DMS53 treated with DMSO at 0.1 percent for 48 hours (cell line): ENCODE results near the gene SF3B3.

Experiments
- DNase-seq: peaks from one replicate; lab custom pipeline; 2025; ENCODE audit not compliant: unreplicated experiment; lab: John Stamatoyannopoulos, UW

SF3B3 gene

GRCh38 chr16:70523743-70524398 is at the start of gene SF3B3:
TSS of gene SF3B3 (plus strand) at chr16:70523816. CDS start at chr16:70526657, 2,841 bp downstream.
- DNase-seq = peak; percentile 36

DNA sequence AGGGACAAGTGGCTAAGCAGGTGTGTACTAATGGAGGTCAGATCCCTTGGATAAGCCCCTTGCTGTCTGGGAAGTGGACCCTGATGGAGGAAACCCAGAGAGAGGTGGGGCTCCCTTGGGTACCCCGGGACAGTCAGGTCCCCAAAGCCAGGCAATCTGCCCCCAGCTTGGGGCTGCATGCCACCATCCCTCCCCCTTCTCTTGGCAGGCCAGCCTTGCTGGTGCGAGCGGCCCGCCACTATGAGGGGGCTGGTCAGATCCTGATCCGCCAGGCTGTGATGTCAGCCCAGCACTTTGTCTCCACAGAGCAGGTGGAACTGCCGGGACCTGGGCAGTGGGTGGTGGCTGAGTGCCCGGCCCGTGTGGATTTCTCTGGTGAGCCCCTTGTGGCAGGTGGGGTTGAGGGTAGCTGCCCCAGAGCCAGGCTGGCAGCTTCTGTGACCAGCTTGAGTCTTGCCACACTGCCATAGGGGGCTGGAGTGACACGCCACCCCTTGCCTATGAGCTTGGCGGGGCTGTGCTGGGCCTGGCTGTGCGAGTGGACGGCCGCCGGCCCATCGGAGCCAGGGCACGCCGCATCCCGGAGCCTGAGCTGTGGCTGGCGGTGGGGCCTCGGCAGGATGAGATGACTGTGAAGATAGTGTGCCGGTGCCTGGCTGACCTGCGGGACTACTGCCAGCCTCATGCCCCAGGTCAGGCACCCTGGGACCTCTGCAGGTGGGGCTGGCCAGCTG is 49.1 kb upstream of the SF3B3 start:
- DNase-seq = no peak

- no peak for DNase-seq
Measured at GRCh38 chr16:70475054-70475871, 48.4 kb upstream of the SF3B3 start.

DNA sequence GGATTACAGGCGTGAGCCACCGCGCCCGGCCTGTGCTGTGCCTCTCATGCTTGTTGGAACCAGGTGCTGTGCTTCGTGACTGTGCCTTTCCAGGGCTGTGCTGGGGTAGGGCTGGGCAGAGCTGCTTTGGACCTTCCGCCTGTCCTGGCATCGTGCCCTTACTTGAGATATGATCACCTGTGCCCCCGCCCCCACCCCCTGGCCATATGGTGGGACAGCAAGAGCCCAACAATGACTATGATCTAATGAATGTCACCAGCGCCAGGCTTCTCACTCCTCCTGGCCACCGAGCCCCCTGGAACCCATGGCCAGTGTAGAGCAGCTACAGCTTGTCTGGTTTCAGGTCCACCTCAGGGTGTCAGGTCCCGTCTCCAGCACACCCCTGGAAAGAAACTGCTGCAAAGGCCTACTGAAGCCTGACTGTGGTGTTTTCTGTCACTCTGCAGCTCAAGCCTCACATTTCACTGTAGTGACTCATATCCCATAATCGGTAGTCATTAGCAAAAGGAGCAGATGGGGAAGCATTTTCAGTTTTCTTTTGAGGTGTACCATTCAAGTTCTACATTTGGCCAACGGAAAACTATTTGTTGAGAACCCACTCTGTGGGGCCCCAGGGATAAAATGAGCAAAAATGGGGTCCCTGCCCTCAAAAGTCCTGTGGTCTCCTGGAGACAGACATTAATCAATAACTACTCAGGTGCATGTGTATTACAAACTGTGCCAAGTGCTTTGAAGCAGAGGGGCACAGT is 47.2 kb upstream of the SF3B3 start:
- DNase-seq = no peak

DNA sequence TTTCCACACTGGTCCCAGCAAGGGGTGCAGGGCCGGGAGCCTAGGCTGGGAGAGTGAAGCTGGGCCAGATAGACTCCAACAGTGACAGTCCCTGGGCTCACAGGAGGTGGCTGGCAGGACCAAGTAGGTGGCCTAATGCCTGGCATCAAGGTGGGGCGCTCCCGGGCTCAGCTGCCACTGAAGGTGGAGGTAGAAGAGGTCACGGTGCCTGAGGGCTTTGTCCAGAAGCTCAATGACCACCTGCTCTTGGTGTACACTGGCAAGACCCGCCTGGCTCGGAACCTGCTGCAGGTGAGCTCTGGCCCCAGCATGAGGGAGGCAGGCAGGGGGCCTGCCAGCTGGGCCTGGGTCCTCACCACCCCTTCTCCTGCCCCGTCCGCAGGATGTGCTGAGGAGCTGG is 45.4 kb upstream of the SF3B3 start:
- DNase-seq = no peak

- DNase-seq = no peak
Measured at GRCh38 chr16:70478912-70479341, 44.7 kb upstream of the SF3B3 start.

DNA sequence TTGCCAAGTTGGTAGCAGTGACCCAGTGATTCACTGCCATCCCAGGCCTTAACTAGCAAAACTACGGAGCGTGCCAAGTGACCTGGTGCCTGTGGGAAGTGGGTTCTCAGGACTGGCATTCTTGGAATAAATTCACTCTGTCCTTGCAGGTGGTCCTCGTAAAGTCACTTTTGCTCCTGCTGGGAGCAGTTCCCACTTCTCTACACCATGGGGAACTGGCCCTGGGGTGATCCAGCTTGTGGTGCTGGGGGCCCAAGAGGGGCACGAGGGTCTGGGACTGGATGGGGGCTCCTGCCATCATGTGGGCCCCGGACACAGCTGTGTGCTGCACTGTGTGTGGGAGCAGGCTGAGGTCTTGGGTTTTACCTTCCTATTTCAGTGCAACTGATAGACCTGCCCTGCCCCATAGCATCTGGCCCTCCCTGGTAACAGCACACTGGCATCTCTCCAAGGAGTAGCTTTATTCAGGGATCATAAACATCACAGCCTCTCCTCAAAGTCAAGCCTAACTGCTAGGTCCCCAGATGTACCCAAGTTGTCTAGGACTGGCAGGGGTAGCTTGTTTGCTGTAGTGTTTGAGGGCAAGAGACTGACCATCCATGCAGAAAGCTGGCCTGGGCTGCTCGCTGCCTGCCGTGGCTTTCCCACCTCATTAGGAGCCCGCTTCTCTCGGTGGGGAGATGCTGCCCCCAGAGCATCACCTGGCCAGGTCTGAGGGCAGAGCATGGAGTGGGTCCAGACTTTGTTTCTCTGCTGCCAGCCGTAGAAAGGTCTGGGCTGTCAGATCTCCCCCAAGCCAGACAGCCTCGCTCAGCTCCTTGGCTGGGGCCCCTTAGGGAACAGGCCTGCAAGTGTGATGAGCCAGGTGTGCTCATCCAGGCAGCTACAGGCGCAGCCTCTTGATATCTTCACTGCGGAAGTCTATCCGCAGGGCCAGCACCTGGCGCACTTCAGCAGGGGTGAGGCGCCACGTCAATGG is 43.2 kb upstream of the SF3B3 start:
- no peak for DNase-seq

- DNase-seq = no peak
Measured at GRCh38 chr16:70481929-70482536, 41.6 kb upstream of the SF3B3 start.

- DNase-seq = no peak
Measured at GRCh38 chr16:70482624-70483023, 41.0 kb upstream of the SF3B3 start.

DNA sequence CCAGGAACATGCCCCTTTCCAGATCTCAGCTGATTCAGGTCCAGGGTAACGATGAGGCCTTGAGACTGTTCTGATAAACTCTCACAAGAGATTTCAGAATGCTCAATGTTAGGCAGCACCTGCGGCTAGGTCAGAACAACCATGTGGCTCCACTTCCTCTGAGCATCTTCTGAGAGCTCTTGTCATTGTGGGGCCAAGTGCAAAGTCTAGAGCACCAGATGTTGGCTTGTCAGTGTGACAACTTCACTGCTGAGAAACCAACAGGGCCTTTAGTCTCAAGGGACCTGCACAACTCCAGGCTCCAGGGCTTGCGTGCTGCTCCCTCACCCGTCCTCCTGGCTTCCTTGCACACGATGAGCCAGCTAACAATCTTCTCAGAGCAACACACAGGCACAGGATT is 40.2 kb upstream of the SF3B3 start:
- DNase-seq = no peak

- no peak for DNase-seq
Measured at GRCh38 chr16:70484867-70485266, 38.7 kb upstream of the SF3B3 start.

- no peak for DNase-seq
Measured at GRCh38 chr16:70490261-70490660, 33.4 kb upstream of the SF3B3 start.

DNA sequence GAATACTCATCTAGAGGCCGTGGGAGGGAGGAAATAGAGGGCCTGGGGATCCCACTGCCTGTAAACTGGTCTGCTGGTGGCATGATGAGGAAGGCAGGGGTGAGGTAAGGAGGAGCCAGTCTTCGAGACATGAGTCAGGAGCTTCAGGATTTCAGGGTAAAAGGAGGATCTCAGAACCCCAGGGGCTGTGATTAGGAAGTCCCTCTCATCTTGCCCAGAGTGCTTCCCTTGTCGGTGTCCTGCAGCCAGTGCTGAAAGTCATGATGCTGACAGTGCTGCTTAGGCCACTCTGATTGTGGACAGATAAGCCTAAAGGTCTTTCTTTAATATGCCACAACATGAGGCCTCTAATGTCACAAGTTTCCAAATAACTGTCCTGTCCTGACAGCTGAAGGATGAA is 29.8 kb upstream of the SF3B3 start:
- no peak for DNase-seq

- no peak for DNase-seq
Measured at GRCh38 chr16:70494202-70494770, 29.3 kb upstream of the SF3B3 start.

DNA sequence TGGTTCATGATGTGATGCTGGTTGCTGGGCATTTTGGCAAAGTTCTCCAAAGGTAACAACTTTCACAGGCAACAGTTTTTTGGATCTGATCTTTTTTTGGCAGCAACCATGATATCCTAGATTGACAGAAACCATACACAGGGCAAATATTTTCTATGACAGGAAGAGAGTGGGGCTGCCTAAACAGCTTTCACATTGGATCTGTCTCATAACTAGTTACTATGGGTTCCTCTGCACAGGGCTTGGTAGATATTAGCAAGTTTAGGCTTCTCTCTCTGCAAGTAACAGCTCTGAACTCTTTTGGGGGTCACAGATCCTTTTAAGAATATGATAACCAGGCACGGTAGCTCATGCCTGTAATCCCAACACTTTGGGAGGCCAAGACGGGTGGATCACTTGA is 28.8 kb upstream of the SF3B3 start:
- DNase-seq = no peak

DNA sequence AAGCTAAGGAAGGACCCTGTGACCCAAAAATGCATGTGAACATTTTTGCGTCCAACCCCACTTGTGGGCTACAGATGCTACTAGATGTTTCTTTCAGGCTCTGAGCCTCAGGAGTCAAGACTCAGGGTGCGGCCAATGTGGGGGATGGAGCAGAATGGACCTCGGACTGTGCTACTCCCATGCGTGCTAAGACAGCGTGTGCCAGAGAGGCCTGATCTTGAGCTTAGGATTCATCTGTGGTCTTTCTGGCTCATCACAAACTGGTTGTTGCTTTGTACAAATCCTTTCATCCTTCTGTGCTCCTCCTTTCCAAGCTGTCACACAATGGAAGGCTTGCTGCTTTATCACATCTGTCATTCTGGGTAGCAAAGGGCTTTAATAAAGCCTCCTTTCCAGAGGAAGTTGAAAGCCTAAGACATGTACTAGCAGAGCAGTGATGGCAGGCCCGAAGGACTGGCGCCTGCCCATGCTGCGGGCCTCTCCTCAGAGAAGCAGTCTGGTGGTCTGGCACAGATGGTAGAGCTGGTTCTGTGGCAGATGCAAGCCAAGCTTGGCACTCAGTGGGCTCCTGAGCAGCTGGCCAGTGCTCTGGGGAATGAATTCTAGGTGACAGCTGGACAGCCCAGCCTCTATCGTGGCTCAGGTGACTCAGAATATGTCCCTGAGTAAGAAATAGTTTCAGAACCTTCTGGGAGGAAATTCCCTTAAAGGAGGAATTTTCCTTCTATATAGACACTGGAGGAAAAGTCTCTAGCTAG is 28.0 kb upstream of the SF3B3 start:
- no peak for DNase-seq

DNA sequence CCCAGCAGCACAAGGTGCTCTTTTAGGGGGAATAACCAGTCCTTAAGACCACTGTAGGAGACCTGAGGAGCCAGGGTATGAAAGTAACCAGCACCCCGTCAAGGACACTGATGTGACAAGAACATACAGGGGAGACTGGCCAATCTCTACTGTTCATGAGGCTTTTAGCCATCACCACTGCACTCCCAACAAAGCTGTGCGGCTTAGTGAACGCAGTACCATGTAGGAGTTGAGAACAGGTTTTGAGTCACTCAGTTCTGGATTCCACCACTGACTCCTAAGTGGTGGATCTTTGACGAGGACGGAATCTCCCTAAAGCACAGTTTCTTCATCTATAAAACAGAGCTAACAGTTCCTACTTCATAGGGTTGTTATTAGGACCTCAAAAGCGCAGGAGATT is 27.1 kb upstream of the SF3B3 start:
- DNase-seq = no peak

- no peak for DNase-seq
Measured at GRCh38 chr16:70508752-70509151, 14.9 kb upstream of the SF3B3 start.

GRCh38 chr16:70510216-70510615 is 13.4 kb upstream of the SF3B3 start:
- DNase-seq = no peak
